D721Med (cell line): ENCODE data around the gene HOXB3.

Experiments
- DNase-seq: peaks from one replicate; pipeline ENCODE4 v3.0.0; 2011; ENCODE audit warnings: low spot score; ENCODE audit not compliant: insufficient read length
- FAIRE-seq: peaks from 2 replicates; lab custom pipeline; 2011; peaks lifted over from hg19 to GRCh38; lab: Jason Lieb, UNC
- CTCF ChIP-seq: IDR thresholded peaks from 2 replicates; pipeline ENCODE4 v1.5.1; 2012; ENCODE audit warnings: mild to moderate bottlenecking, control low read depth; ENCODE audit not compliant: insufficient read depth; ENCODE audit errors: missing control alignments

Gene HOXB3

DNA sequence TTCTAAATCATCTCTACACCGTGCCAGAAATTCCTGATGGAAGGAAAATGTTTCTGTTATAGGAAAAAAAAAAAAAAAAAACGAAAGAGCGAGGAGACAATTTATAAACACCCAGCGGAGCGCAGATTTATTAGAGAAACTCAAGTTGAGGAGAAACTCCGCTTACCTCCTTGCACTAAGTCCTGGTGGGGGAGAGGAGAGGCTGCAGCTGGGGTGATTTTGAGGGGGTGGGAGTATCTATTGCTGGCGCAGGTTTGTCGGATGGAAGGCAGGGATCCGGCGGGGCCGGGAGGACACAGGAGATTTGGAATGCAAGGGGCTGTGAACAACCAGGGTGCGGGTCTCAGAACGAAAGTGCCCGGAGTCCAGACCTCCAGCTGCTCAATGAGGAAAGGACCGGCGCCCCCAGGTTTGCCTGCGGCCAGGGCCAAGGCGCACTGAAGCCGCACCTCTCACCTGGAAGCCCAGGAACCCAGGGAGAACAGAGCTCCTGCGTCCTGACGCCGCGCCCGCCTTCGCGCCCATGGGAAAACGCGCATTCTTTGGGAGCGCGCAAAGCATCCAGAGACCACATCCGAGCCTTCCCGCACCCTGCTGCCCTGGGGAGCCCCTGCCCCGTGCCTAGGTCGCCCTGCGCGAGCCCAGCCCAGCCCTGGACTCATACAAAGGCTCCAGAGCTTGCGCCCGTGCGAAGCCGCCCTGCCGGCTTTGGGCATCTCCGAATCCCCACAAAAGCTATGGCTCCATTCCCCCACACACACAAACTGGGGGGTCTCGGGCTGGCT, 27.6 kb upstream of the HOXB3 start:
- DNase-seq (no peak), FAIRE-seq (no peak)
- TF ChIP-seq CTCF, result no peak

GRCh38 chr17:48616717-48617470, 26.9 kb upstream of the HOXB3 start:
- DNase-seq (no peak), FAIRE-seq (no peak)
- no peak for TF ChIP-seq CTCF

GRCh38 chr17:48615963-48616716, 26.1 kb upstream of the HOXB3 start:
- no peak for TF ChIP-seq CTCF
- DNase-seq (no peak), FAIRE-seq (no peak)

DNA sequence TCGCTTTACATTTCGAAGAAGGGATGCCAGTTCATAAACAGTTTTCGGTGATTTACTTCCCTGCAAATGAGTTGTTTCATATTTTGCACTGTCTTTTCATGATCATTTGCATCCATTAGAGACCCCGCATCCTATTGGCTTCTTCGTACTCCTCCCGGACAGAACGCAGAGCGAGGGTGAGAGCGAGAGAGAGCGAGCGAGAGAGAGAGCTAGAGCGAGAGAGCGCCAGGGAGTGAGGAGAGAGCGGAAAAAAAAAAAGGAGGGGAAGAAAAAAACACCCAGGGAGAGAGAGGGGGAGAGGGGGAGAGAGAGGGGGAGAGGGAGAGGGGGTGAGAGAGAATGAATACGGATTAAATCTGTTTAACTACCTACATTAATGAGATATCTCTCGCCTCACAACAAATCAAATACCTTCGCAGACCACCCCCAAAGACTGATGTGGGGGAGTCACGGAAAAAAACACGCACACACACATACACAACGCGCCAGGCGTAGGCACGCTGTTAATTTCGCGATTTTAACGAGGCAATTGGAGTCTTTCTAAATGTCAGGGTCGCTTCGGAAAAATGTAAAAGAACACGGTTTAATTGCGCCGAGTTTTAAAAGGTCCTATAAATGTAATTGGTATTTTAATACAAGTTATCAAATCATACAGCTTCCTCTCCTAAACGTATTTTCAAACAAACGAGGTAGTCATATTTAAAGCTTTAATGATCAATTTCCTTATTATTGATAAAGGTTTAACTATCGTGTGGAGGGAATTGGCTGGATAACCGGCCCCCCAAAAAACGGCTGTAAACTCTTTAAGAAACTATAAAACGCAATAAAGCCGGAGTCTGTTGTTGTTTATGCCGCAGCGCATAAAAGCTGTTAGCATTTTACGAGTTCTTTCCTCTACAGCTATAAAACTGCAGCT, 25.3 kb upstream of the HOXB3 start, which contains the start of gene HOXB8:
TSS of gene HOXB8 (minus strand) at position 246 of the 916 bp plus-strand sequence. CDS start 588 bp downstream, outside the sequence.
- FAIRE-seq (no peak), DNase-seq (no peak)
- TF ChIP-seq CTCF, result no peak

DNA sequence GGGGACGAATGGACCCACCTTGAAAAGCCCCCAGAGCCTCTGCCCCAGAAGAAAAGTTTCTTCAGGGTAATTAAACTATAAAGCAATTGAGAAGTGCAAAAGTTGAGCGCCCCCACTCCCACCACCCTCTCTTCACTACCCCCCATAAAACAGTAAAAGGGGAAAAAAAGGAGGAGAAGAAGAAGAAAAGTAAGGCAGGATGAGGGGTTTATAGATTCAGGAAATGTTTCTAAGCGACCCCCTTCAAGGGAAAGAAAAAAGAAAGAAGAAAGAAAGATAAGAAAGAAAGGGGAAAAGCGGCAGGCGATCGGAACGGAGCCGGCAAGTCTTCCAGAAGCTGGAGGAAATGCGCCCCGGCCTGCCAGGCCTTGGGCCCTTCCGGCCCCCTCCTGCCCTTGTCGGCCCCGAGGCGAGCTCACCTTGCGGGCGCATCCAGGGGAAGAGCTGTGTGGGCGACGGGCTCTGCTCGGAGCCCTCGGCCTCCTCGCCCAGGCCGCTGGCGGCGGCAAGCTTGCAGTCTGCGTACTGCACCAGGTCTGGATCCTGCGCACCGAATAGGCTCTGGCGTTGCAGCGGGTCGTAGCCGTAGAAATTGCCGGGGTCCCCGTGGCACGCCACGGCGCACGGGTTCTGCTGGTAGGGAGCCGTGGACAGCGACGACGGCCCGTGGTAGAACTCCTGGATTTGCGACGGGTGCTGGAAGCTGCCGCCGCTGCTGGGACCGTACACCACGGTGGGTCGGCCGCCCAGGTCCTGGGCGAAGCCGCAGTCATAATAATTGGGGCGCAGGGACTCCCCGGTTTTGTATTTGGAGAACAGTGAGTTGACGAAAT, 24.0 kb upstream of the HOXB3 start:
- no peak for DNase-seq
- no peak for FAIRE-seq

More for the DNA sequence above, 24.0 kb upstream of the HOXB3 start:
- TF ChIP-seq CTCF, result no peak
